Astrocyte (in vitro differentiated cells and primary cell): ENCODE measurements around the gene ITGB1. TPM values are rescaled to one million over a fixed set of nuclear protein-coding genes. Genes with fewer than 3 reads are reported as not detected.
A peak's percentile ranks its signal among the peaks of the same experiment; 100 is the strongest.
"Not testable (repeated sequence)": the region's sequence is repeated elsewhere in the genome, so short reads cannot be mapped to it uniquely, and the experiment has no call there.

ENCODE experiments used
- DNase-seq: peaks from one replicate; pipeline ENCODE4 v3.0.0-alpha.2; 2010; ENCODE audit warnings: low read depth
- FAIRE-seq: peaks from 2 replicates; lab custom pipeline; 2011; peaks lifted over from hg19 to GRCh38; lab: Jason Lieb, UNC
- H2AFZ ChIP-seq: 2 replicates; pipeline ENCODE4 v1.6.0; 2012; ENCODE audit warnings: low read depth, low read length, inconsistent platforms
- H3K27ac ChIP-seq: 2 replicates; pipeline ENCODE4 v1.5.1; 2011; ENCODE audit warnings: low read depth, low read length, inconsistent platforms
- H3K27me3 ChIP-seq: 2 replicates; pipeline ENCODE4 v1.6.0; 2011; ENCODE audit warnings: low read length, inconsistent platforms; ENCODE audit not compliant: insufficient read depth
- H3K36me3 ChIP-seq: 2 replicates; pipeline ENCODE4 v1.5.1; 2011; ENCODE audit warnings: low read length, inconsistent platforms; ENCODE audit not compliant: insufficient read depth
- H3K4me1 ChIP-seq: 2 replicates; pipeline ENCODE4 v1.5.1; 2011; ENCODE audit warnings: low read length, inconsistent platforms; ENCODE audit not compliant: insufficient read depth
- H3K4me2 ChIP-seq: 2 replicates; pipeline ENCODE4 v1.6.0; 2012; ENCODE audit warnings: low read length, inconsistent platforms
- H3K4me3 ChIP-seq: 2 replicates; pipeline ENCODE4 v1.5.1; 2011; ENCODE audit warnings: low read depth, mild to moderate bottlenecking, low read length, inconsistent platforms; ENCODE audit not compliant: insufficient read depth
- H3K79me2 ChIP-seq: 2 replicates; pipeline ENCODE4 v1.6.0; 2012; ENCODE audit warnings: mild to moderate bottlenecking, low read length, inconsistent platforms; ENCODE audit not compliant: insufficient read depth
- H3K9ac ChIP-seq: 2 replicates; pipeline ENCODE4 v1.6.0; 2012; ENCODE audit warnings: mild to moderate bottlenecking, low read length, inconsistent platforms
- H3K9me3 ChIP-seq: 2 replicates; pipeline ENCODE4 v1.5.1; 2012; ENCODE audit warnings: low read depth, mild to moderate bottlenecking, low read length, inconsistent platforms; ENCODE audit not compliant: insufficient read depth
- H4K20me1 ChIP-seq: 2 replicates; pipeline ENCODE4 v1.6.0; 2012; ENCODE audit warnings: low read length, inconsistent platforms; ENCODE audit not compliant: insufficient read depth
- H3K27ac Mint-ChIP-seq: one replicate; pipeline ENCODE4 v1.8.0; 2021; ENCODE audit warnings: mild to moderate bottlenecking, mixed read lengths; ENCODE audit not compliant: unreplicated experiment
- H3K27me3 Mint-ChIP-seq: one replicate; pipeline ENCODE4 v1.8.0; 2021; ENCODE audit warnings: low read depth, mixed read lengths; ENCODE audit not compliant: unreplicated experiment
- H3K36me3 Mint-ChIP-seq: one replicate; pipeline ENCODE4 v1.8.0; 2021; ENCODE audit warnings: low read depth, mixed read lengths; ENCODE audit not compliant: unreplicated experiment
- H3K4me1 Mint-ChIP-seq: one replicate; pipeline ENCODE4 v1.8.0; 2021; ENCODE audit warnings: low read depth, mixed read lengths; ENCODE audit not compliant: unreplicated experiment
- H3K4me3 Mint-ChIP-seq: one replicate; pipeline ENCODE4 v1.8.0; 2021; ENCODE audit warnings: mild to moderate bottlenecking, moderate library complexity, mixed read lengths; ENCODE audit not compliant: unreplicated experiment
- H3K9me3 Mint-ChIP-seq: one replicate; pipeline ENCODE4 v1.8.0; 2021; ENCODE audit warnings: mild to moderate bottlenecking, mixed read lengths; ENCODE audit not compliant: unreplicated experiment
- CTCF ChIP-seq: IDR thresholded peaks from 2 replicates; pipeline ENCODE4 v1.5.1; 2011; ENCODE audit warnings: low read depth, mild to moderate bottlenecking, inconsistent platforms, low read length, moderate library complexity; ENCODE audit not compliant: insufficient read depth
- EZH2 ChIP-seq: IDR thresholded peaks from 2 replicates; pipeline ENCODE4 v1.6.1; 2012; ENCODE audit warnings: mild to moderate bottlenecking, low read length, inconsistent platforms; ENCODE audit not compliant: insufficient read depth
- total RNA-seq: library from RNA; stranded (reverse); gene quantifications from 2 replicates; pipeline ENCODE4 v1.2.1, GENCODE V29; 2021

ITGB1 gene
- total RNA-seq, 1 donor from 2014 or later = 2,575 TPM

DNA sequence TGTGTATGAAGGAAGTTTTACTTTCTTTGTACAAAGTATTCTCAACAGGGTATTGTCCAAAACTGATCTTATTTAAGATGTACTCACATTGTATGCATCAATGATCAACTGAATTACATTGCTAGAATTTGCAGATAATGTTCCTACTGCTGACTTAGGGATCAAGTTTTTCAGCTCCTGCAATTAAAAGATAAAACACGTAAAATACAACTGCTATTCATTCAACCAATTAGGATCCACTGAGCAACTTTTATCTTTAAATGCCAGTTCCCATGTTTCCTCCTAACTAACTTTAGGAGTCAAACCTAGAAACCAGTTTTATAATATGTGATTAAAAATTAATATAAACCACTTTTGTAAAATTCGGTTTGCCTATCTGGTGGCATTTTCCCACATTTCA is 35.9 kb downstream of the ITGB1 start:
- Mint-ChIP-seq H3K27ac (no peak overlapping the region), H3K9me3 (peaks cover 2% of the 10 kb centered on the region), H3K4me1 (peaks cover 21% of the 10 kb centered on the region), H3K36me3 (peaks cover 48% of the 10 kb centered on the region), H3K4me3 (no peak overlapping the region), H3K27me3 (no peaks in the 10 kb centered on the region)
- peaks cover 97% of the 10 kb centered on the region for H3K79me2 ChIP-seq
- no peaks in the 10 kb centered on the region for H3K4me1 ChIP-seq
- H3K27ac ChIP-seq = no peak overlapping the region
- H3K4me2 ChIP-seq = no peak overlapping the region
- DNase-seq (no peak), FAIRE-seq (peak; percentile 9)
- H2AFZ ChIP-seq = no peak overlapping the region
- peaks cover 83% of the 10 kb centered on the region for H3K36me3 ChIP-seq
- H3K4me3 ChIP-seq = no peak overlapping the region
- no peaks in the 10 kb centered on the region for H3K9me3 ChIP-seq
- H3K27me3 ChIP-seq = no peaks in the 10 kb centered on the region
- TF ChIP-seq CTCF = no peak
- no peak for TF ChIP-seq EZH2
- peaks cover 62% of the 10 kb centered on the region for H4K20me1 ChIP-seq
- H3K9ac ChIP-seq = no peak overlapping the region

GRCh38 chr10:32917817-32918216 is 40.2 kb downstream of the ITGB1 start:
- not testable (repeated sequence) for FAIRE-seq, H3K4me3 ChIP-seq, DNase-seq, H3K27ac ChIP-seq, H3K4me1 ChIP-seq, H3K9ac ChIP-seq, H3K9me3 Mint-ChIP-seq, H2AFZ ChIP-seq, H3K27me3 Mint-ChIP-seq, H3K4me3 Mint-ChIP-seq, H3K27ac Mint-ChIP-seq, H3K9me3 ChIP-seq, H3K27me3 ChIP-seq, H3K4me2 ChIP-seq
- peaks cover 79% of the 10 kb centered on the region for H3K79me2 ChIP-seq
- Mint-ChIP-seq H3K36me3 (peaks cover 40% of the 10 kb centered on the region), H3K4me1 (peaks cover 30% of the 10 kb centered on the region)
- peaks cover 43% of the 10 kb centered on the region for H4K20me1 ChIP-seq
- peaks cover 44% of the 10 kb centered on the region for H3K36me3 ChIP-seq

GRCh38 chr10:32911285-32912016 is 46.6 kb downstream of the ITGB1 start:
- FAIRE-seq (peak; percentile 62), DNase-seq (no peak)
- no peak overlapping the region for H3K4me3 ChIP-seq
- H4K20me1 ChIP-seq = peaks cover 52% of the 10 kb centered on the region
- no peak for TF ChIP-seq EZH2
- TF ChIP-seq CTCF = no peak
- no peaks in the 10 kb centered on the region for H3K9me3 ChIP-seq
- H3K4me1 ChIP-seq = no peaks in the 10 kb centered on the region
- no peaks in the 10 kb centered on the region for H3K27me3 Mint-ChIP-seq
- H3K36me3 ChIP-seq = peaks cover 55% of the 10 kb centered on the region
- H3K4me1 Mint-ChIP-seq = peaks cover 48% of the 10 kb centered on the region
- H2AFZ ChIP-seq = no peak overlapping the region
- no peaks in the 10 kb centered on the region for H3K9me3 Mint-ChIP-seq
- peaks cover 84% of the 10 kb centered on the region for H3K79me2 ChIP-seq
- H3K27ac ChIP-seq = no peak overlapping the region
- H3K36me3 Mint-ChIP-seq = peaks cover 49% of the 10 kb centered on the region
- no peak overlapping the region for H3K4me2 ChIP-seq
- H3K27me3 ChIP-seq = no peaks in the 10 kb centered on the region
- H3K27ac Mint-ChIP-seq = no peak overlapping the region
- H3K9ac ChIP-seq = no peak overlapping the region
- no peak overlapping the region for H3K4me3 Mint-ChIP-seq

GRCh38 chr10:32909970-32910369 is 48.1 kb downstream of the ITGB1 start:
- peaks cover 55% of the 10 kb centered on the region for H4K20me1 ChIP-seq
- not testable (repeated sequence) for H3K27me3 ChIP-seq, H3K27me3 Mint-ChIP-seq, H2AFZ ChIP-seq, H3K4me3 Mint-ChIP-seq, DNase-seq, H3K4me2 ChIP-seq, FAIRE-seq, H3K4me1 ChIP-seq, H3K27ac Mint-ChIP-seq, H3K9me3 Mint-ChIP-seq, H3K9ac ChIP-seq, H3K27ac ChIP-seq, H3K9me3 ChIP-seq, H3K4me3 ChIP-seq
- Mint-ChIP-seq H3K36me3 (peaks cover 44% of the 10 kb centered on the region), H3K4me1 (peaks cover 43% of the 10 kb centered on the region)
- peaks cover 87% of the 10 kb centered on the region for H3K79me2 ChIP-seq
- peaks cover 69% of the 10 kb centered on the region for H3K36me3 ChIP-seq
